Pulmonary artery endothelial cell (primary cell): ENCODE measurements around the gene PRRG2. TPM values are rescaled to one million over a fixed set of nuclear protein-coding genes. Genes with fewer than 3 reads are reported as not detected.
A peak's percentile ranks its signal among the peaks of the same experiment; 100 is the strongest.
"Not testable (repeated sequence)": the region's sequence is repeated elsewhere in the genome, so short reads cannot be mapped to it uniquely, and the experiment has no call there.

ENCODE experiments used
- DNase-seq: peaks from one replicate; pipeline ENCODE4 v3.0.0-alpha.2; 2011; ENCODE audit warnings: low read depth, low spot score
- total RNA-seq: library from RNA; depleted of rRNA; stranded (reverse); fragments of >200 nt; gene quantifications from 2 replicates; pipeline ENCODE4 v1.2.3, GENCODE V29; 2014

Gene PRRG2
- total RNA-seq, 1 donor from 2014 or later, result 3.1 TPM

DNA sequence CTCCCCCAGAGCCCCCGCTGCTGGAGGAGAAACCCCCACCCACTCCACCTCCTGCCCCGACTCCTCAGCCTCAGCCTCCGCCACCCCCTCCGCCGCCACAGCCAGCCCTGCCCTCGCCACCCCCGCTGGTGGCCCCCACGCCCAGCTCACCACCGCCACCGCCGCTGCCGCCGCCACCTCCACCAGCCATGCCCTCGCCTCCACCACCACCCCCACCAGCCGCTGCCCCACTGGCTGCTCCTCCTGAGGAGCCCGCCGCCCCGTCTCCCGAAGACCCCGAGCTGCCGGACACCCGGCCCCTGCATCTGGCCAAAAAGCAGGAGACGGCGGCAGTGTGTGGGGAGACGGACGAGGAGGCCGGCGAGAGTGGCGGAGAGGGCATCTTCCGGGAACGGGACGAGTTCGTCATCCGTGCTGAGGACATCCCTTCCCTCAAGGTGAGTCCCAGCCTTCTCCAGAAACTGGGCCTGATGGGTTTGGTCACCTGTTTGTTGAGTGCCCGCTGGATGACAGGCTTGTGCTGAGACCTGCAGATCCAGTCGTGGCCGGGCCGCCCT, 20.4 kb downstream of the PRRG2 start:
- no peak for DNase-seq

- no peak for DNase-seq
Measured at GRCh38 chr19:49602806-49603205, 21.7 kb downstream of the PRRG2 start.

- no peak for DNase-seq
Measured at GRCh38 chr19:49605605-49606004, 24.5 kb downstream of the PRRG2 start.

DNA sequence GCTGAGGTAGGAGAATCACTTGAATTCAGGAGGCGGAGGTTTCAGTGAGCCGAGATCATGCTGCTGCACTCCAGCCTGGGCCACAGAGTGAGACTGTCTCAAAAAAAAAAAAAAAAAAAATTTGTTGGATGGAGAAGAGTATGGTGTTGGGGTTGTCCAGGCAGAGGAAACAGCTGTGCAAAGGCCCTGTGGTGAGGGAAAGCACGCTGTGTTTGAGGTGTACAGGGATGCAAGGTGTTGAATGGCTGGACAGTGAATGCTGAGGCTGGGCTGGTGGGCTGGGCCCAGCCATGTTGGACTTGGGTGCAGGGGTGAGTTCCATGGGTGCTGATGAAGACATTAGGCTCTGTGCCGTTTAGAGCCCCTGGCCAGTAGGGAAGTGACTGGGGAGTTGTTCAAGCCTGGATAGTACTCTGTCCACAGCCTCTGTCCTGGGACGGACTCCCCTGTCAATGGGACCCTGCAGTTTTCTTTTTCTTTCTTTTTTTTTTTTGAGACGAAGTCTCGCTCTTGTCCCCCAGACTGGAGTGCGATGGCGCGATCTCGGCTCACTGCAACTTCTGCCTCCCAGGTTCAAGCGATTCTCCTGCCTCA, 28.5 kb downstream of the PRRG2 start:
- DNase-seq, result no peak

DNA sequence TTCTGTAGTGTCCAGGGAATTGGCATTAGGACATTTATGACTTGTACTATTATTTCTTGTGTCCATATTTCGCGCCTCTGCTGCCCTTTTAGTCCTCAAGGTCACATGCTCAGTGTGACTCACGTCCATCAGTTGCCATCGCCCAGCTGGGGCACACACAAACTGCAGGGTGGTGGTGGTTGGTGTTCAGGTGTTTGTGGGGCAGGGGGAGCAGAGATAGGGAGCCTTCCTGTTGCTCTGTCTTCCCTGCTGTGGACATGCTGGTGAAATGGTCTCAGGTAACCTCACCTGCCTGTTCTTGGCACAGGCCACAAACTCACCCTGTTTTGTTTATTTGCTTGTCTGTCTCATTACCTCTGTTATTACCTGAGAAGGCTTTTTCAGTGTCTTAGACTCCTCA, 32.3 kb downstream of the PRRG2 start:
- DNase-seq, result no peak

GRCh38 chr19:49614096-49614833, 33.1 kb downstream of the PRRG2 start:
- peak; percentile 51 for DNase-seq

DNA sequence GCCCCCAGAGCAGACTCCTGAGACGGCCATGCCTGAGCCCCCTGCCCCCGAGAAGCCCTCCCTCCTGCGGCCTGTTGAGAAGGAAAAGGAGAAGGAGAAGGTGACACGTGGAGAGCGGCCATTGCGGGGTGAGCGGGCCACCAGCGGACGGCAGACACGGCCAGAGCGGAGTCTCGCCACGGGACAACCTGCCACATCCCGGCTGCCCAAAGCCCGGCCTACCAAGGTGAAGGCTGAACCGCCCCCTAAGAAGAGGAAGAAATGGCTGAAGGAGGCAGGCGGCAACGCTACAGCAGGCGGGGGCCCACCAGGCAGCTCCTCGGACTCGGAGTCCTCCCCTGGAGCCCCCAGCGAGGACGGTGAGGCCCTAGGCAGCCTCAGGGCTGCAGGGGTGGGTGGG, 34.7 kb downstream of the PRRG2 start:
- no peak for DNase-seq

DNA sequence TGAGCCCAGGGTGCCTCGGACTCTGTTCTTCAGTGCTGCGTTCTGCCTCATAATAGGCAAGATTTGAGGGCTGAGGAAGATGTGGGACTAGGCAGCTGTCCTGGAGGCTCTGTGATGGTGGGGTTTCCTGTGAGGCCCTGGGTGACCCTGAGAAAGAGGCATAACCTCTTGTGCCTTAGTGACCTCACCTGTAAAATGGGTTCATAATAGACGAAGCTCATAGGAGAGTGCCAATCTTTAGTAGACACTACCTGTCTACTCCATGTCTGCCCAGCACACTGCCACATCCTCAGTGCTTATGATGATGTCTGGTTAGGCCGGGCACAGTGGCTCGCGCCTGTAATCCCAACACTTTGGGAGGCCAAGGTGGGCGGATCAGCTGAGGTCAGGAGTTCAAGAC, 35.4 kb downstream of the PRRG2 start:
- no peak for DNase-seq

- DNase-seq, result no peak
Measured at GRCh38 chr19:49616945-49617344, 35.8 kb downstream of the PRRG2 start.

DNA sequence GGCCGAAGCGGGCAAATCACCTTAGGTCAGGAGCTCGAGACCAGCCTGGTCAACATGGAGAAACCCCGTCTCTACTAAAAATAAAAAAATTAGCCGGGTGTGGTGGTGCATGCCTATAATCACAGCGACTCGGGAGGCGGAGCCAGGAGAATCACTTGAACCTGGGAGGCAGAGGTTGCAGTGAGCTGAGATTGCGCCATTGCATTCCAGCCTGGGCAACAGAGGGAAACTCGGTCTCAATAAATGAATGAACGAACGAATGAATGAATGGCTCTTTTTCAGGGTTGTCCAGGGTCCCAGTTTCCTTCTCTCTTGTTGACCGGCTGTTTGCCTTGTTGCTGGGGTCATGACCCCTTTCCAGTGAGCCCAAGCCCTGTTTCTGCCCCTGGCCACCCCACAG, 36.7 kb downstream of the PRRG2 start:
- not testable (repeated sequence) for DNase-seq

DNA sequence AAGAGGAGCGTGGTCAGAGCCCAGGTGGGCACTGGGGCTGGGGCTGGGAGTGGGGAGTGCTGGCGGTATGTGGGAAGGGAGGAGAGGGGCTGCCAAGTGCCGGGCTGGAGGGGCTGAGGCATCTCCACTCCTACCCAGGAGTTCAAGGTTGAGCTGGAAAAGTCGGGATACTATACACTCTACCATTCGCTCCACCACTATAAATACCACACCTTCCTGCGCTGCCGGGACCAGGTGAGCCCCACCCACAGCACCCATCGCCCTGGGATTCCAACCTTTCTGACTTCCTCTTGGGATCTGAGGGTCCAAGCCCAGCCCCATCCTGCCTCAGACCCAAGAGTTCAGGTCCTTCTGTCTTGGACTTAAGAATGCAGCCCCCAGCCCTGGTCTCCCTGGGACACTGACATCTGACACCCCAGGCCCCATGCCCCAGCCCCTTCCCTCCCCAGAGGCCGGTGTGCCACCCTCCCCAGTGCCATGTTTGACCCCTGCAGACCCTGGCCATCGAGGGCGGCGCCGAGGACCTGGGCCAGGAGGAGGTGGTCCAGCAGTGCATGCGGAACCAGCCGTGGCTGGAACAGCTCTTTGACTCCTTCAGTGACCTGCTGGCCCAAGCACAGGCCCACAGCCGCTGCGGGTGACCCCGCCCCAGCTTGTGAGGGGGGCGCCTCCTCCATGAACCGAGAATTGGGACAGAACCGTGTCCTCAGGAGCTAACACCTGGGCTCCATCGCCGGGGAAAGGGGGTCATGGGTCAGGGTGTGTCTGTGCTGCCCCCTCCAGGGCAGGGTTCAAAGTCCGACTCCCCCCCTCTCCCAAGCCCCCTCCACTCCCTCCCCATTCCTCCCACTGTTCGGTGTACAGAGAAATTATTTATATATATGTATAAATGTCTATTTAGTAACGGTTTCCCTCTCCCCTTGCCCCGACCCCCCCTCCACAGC, 44.1 kb downstream of the PRRG2 start:
- DNase-seq, result no peak

GRCh38 chr19:49626226-49626625, 45.1 kb downstream of the PRRG2 start:
- DNase-seq, result no peak

DNA sequence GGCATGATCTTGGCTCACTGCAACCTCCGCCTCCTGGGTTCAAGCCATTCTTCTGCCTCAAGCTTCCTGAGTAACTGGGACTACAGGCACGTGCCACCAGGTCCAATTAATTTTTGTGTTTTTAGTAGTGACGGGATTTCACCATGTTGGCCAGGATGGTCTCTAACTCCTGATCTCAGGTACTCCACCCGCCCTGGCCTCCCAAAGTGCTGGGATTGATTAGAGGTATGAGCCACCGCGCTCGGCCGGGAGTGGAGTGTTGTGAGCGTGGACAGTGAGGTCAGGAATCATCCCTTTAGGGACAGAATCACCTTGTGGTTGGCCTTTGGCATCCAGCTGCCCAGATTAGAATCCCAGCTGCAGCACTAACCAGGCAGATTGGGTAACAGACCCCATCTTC, 48.5 kb downstream of the PRRG2 start:
- no peak for DNase-seq

DNA sequence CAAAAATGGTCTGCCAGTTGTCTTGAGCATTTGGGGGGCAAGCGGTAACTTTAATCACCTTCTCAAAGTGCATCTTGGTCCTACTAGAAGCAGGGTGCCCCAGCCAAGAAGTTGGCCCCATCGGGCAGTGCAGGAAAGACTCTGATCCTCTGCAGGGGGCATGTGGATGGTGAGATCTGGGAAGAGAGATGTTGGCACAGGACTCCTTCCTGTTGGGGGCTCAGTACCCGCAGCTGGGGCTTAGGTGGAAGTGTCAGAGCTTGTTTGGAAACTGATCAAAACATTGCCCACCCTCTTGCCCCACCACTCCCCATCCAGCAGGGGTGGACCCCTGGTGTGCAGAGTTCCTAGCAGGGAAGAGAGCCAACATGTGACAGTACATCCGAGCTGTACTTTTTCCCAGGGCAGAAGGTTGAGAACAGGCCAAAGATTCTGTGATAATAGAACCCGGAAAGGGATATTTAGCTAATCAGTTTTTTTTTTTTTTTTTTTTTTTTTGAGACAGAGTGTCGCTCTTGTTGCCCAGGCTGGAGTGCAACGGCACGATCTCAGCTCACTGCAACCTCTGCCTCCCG, 50.0 kb downstream of the PRRG2 start:
- DNase-seq, result no peak

- DNase-seq, result no peak
Measured at GRCh38 chr19:49631610-49632192, 50.6 kb downstream of the PRRG2 start.

DNA sequence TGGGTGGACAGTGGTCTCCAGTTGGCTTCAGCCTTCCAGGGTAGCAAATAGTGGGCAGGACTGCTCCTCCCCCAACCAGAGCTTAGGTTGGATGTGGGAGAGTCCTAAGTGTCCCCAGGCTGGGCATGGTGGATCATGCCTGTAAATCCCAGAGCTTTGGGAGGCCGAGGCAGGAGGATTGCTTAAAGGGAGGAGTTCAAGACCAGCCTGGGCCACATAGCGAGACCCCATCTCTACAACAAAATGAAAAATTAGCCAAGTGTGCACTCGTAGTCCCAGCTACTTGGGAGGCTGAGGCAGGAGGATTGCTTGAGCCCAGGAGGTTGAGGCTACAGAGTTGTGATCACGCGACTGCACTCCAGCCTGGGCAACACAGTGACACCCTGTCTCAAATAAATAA, 51.5 kb downstream of the PRRG2 start:
- no peak for DNase-seq

DNA sequence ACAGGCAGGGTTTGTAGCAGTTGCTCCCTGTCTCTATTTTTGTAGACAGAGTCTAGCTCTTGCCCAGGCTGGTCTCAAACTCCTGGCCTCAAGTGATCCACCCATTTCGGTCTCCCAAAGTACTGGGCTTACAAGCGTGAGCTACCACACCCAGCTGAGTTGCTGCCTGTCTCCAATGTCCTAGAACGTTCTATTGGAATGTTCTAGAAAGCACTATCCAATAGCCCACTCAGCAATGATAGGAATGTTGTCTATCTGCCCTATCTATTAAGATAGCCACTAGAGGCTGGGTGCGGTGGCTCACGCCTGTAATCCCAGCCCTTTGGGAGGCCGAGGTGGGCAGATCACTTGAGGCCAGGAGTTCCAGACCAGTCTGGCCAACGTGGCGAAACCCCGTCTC, 52.2 kb downstream of the PRRG2 start:
- DNase-seq, result not testable (repeated sequence)

DNA sequence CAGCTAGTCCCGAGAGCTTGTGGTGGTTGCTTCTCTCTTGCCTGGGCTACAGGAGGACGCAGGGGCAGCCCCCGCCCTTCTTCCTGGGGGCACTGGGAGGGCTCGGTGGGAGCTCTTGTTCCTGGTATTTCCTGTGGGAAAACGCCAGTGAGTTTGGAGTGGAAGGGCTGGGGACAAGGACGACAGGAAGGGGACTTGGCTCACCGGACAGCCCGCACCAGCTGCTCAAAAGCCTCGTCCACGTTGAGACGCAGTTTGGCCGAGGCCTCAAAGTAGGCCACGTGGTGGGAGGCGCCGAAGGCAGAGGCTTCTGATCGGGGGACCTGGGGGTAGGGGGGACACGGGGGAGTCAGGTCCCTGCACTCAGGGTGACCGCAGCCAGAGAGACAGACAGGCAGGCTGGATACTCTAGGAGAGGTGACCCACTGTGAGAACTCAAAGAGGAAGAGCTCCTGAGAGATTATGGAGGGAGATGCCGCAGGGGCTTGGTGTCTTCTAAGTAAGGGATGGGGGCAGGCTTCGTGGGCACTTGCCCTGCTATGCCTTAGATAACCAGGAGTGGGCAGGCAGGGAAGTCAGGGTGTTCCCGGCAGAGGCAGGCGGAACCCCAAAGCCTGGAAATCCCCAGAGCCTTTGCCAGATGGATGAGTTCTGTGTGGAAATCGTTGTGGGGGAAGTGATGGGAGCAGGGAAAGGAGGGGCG, 54.6 kb downstream of the PRRG2 start:
- no peak for DNase-seq

GRCh38 chr19:49636233-49636932, 55.3 kb downstream of the PRRG2 start:
- no peak for DNase-seq
